Neural cell (in vitro differentiated cells): ENCODE results near the gene AP2A2. TPM values are rescaled to one million over a fixed set of nuclear protein-coding genes. Genes with fewer than 3 reads are reported as not detected.

ENCODE experiments used
- H2AFZ ChIP-seq: fragments of 200-600, 300-800 bp; sonication (generic), shearing (Covaris generic); 2 replicates; pipeline ENCODE4 v1.6.0; 2014; ENCODE audit warnings: low read depth, mild to moderate bottlenecking, antibody characterized with exemption, low read length, moderate library complexity
- H3F3A ChIP-seq: fragments of 200-600 bp; shearing (Covaris generic); 2 replicates; pipeline ENCODE4 v1.6.1; 2016; ENCODE audit warnings: mild to moderate bottlenecking, moderate library complexity, mixed read lengths, antibody characterized with exemption, low read length; ENCODE audit not compliant: insufficient read depth, poor library complexity, severe bottlenecking
- H3K27ac ChIP-seq: fragments of 200-600, 300-800 bp; sonication (generic), shearing (Covaris generic); 2 replicates; pipeline ENCODE4 v1.5.1; 2014; ENCODE audit warnings: mild to moderate bottlenecking, low read length, moderate library complexity
- H3K27me3 ChIP-seq: fragments of 300-800, 200-600 bp; sonication (generic), shearing (Covaris generic); 2 replicates; pipeline ENCODE4 v1.6.0; 2014; ENCODE audit warnings: mild to moderate bottlenecking, low read depth, low read length, moderate library complexity; ENCODE audit not compliant: insufficient read depth
- H3K36me3 ChIP-seq: fragments of 300-800, 200-600 bp; sonication (generic), shearing (Covaris generic); 2 replicates; pipeline ENCODE4 v1.5.1; 2014; ENCODE audit warnings: mild to moderate bottlenecking, antibody characterized with exemption, low read length, moderate library complexity; ENCODE audit not compliant: insufficient read depth
- H3K4me2 ChIP-seq: fragments of 300-800, 200-600 bp; sonication (generic), shearing (Covaris generic); 2 replicates; pipeline ENCODE4 v1.6.0; 2014; ENCODE audit warnings: mild to moderate bottlenecking, low read length
- H3K4me3 ChIP-seq: fragments of 300-800, 200-600 bp; sonication (generic), shearing (Covaris generic); 2 replicates; pipeline ENCODE4 v1.5.1; 2014; ENCODE audit warnings: mild to moderate bottlenecking, low read length, moderate library complexity
- H3K79me2 ChIP-seq: fragments of 200-600 bp; shearing (Covaris generic); replicated peaks from 2 replicates; pipeline ENCODE4 v1.6.0; 2014; ENCODE audit warnings: mild to moderate bottlenecking, low read length, moderate library complexity; ENCODE audit not compliant: insufficient read depth
- H3K9ac ChIP-seq: fragments of 300-800, 200-600 bp; sonication (generic), shearing (Covaris generic); 2 replicates; pipeline ENCODE4 v1.6.1; 2016; ENCODE audit warnings: mild to moderate bottlenecking, low read length, mixed read lengths
- H3K9me2 ChIP-seq: fragments of 200-600 bp; shearing (Covaris generic); 2 replicates; pipeline ENCODE4 v1.6.1; 2016; ENCODE audit warnings: mild to moderate bottlenecking, low read length, mixed read lengths; ENCODE audit not compliant: insufficient read depth
- H3K9me3 ChIP-seq: fragments of 200-600, 300-800 bp; sonication (generic), shearing (Covaris generic); 2 replicates; pipeline ENCODE4 v1.6.1; 2016; ENCODE audit warnings: mild to moderate bottlenecking, mixed run types, low read length, moderate library complexity, mixed read lengths
- H4K20me1 ChIP-seq: fragments of 200-600 bp; shearing (Covaris generic); 2 replicates; pipeline ENCODE4 v1.6.1; 2016; ENCODE audit warnings: mild to moderate bottlenecking, mixed run types; ENCODE audit not compliant: insufficient read depth
- CTCF ChIP-seq: fragments of 450-650 bp; IDR thresholded peaks from 2 replicates; pipeline ENCODE4 v1.5.1; 2014; ENCODE audit warnings: antibody characterized with exemption, mild to moderate bottlenecking, moderate library complexity; ENCODE audit not compliant: poor library complexity, severe bottlenecking
- EP300 ChIP-seq: fragments of 450-650 bp; conservative IDR thresholded peaks from 2 replicates; pipeline ENCODE4 v1.6.1; 2014; ENCODE audit warnings: antibody characterized with exemption, mild to moderate bottlenecking, moderate library complexity; ENCODE audit not compliant: poor library complexity, severe bottlenecking
- EZH2 ChIP-seq: fragments of 200-600, 300-800 bp; shearing (Covaris generic), sonication (generic); IDR thresholded peaks from 2 replicates; pipeline ENCODE4 v1.6.1; 2014; ENCODE audit warnings: antibody characterized with exemption, low read length, borderline replicate concordance, mild to moderate bottlenecking; ENCODE audit not compliant: insufficient read depth, poor library complexity, severe bottlenecking
- MXI1 ChIP-seq: fragments of 450-650 bp; conservative IDR thresholded peaks from 2 replicates; pipeline ENCODE4 v1.6.1; 2014; ENCODE audit warnings: antibody characterized with exemption, mild to moderate bottlenecking; ENCODE audit not compliant: poor library complexity, severe bottlenecking
- POLR2AphosphoS5 ChIP-seq: IDR thresholded peaks from 2 replicates; pipeline ENCODE4 v1.6.1; 2012
- RAD21 ChIP-seq: fragments of 450-650 bp; conservative IDR thresholded peaks from 2 replicates; pipeline ENCODE4 v1.6.1; 2014; ENCODE audit warnings: antibody characterized with exemption, mild to moderate bottlenecking, moderate library complexity
- REST ChIP-seq: IDR thresholded peaks from 2 replicates; pipeline ENCODE4 v1.6.1; 2012; ENCODE audit warnings: borderline replicate concordance
- SMC3 ChIP-seq: fragments of 450-650 bp; conservative IDR thresholded peaks from 2 replicates; pipeline ENCODE4 v1.6.1; 2014; ENCODE audit warnings: antibody characterized with exemption, mild to moderate bottlenecking, moderate library complexity; ENCODE audit not compliant: poor library complexity
- TAF1 ChIP-seq: IDR thresholded peaks from 2 replicates; pipeline ENCODE4 v1.6.1; 2012; ENCODE audit warnings: low read depth
- polyA plus RNA-seq: library from polyadenylated mRNA; depleted of rRNA; stranded (reverse); fragments of >200 nt; gene quantifications from 2 replicates; pipeline ENCODE4 v1.2.3, GENCODE V29; 2014

AP2A2 gene
- polyA plus RNA-seq, 1 donor from 2014 or later: 46.5 TPM

GRCh38 chr11:882596-882995, 43.1 kb upstream of the AP2A2 start:
- no peaks in the 10 kb centered on the region for H3K27me3 ChIP-seq
- H3K79me2 ChIP-seq: no peaks in the 10 kb centered on the region
- no peaks in the 10 kb centered on the region for H4K20me1 ChIP-seq
- H3K9me2 ChIP-seq: no peaks in the 10 kb centered on the region
- no peaks in the 10 kb centered on the region for H3K9me3 ChIP-seq
- no peak overlapping the region for H3K27ac ChIP-seq
- TF ChIP-seq TAF1: no peak
- no peak for TF ChIP-seq EZH2
- no peak for TF ChIP-seq SMC3
- H3K36me3 ChIP-seq: no peaks in the 10 kb centered on the region
- no peaks in the 10 kb centered on the region for H3F3A ChIP-seq
- no peak overlapping the region for H2AFZ ChIP-seq
- H3K4me3 ChIP-seq: no peak overlapping the region
- H3K9ac ChIP-seq: no peak overlapping the region
- H3K4me2 ChIP-seq: no peak overlapping the region

- Histone ChIP-seq H3K79me2 (no peaks in the 10 kb centered on the region), H3K4me2 (no peak overlapping the region), H3K27me3 (no peaks in the 10 kb centered on the region), H3K4me3 (no peak overlapping the region), H4K20me1 (no peaks in the 10 kb centered on the region), H3K9me3 (no peaks in the 10 kb centered on the region), H3K36me3 (no peaks in the 10 kb centered on the region), H3K9ac (no peak overlapping the region), H3F3A (no peaks in the 10 kb centered on the region), H3K9me2 (no peaks in the 10 kb centered on the region), H3K27ac (no peak overlapping the region), H2AFZ (no peak overlapping the region)
- TF ChIP-seq CTCF (no peak), SMC3 (no peak), EP300 (no peak), POLR2AphosphoS5 (no peak), MXI1 (no peak), REST (no peak), RAD21 (no peak), EZH2 (no peak), TAF1 (no peak)
Observed at GRCh38 chr11:883527-883926, 42.1 kb upstream of the AP2A2 start.

- H3K9me2 ChIP-seq: no peaks in the 10 kb centered on the region
- no peak overlapping the region for H3K27ac ChIP-seq
- no peaks in the 10 kb centered on the region for H3F3A ChIP-seq
- H3K27me3 ChIP-seq: no peaks in the 10 kb centered on the region
- no peak overlapping the region for H3K4me2 ChIP-seq
- H4K20me1 ChIP-seq: no peaks in the 10 kb centered on the region
- H3K9ac ChIP-seq: no peak overlapping the region
- H3K4me3 ChIP-seq: no peak overlapping the region
- TF ChIP-seq EP300: no peak
- no peaks in the 10 kb centered on the region for H3K36me3 ChIP-seq
- no peaks in the 10 kb centered on the region for H3K79me2 ChIP-seq
- no peaks in the 10 kb centered on the region for H3K9me3 ChIP-seq
- no peak overlapping the region for H2AFZ ChIP-seq
Observed at GRCh38 chr11:884578-885070, 41.0 kb upstream of the AP2A2 start.
